Astrocyte of the cerebellum (primary cell): ENCODE measurements around the gene CCK.

Experiments used
- DNase-seq: peaks from one replicate; pipeline ENCODE4 v3.0.0-alpha.2; 2011; ENCODE audit warnings: low read depth
- H3K4me3 ChIP-seq: 2 replicates; pipeline ENCODE4 v1.5.1; 2011; ENCODE audit warnings: mild to moderate bottlenecking, low read depth, low read length, moderate library complexity
- in situ Hi-C: cut with HindIII; loops from 2 replicates; pipeline ENCODE4 v1.10.0; 2017; ENCODE audit warnings: low sequenced_read_pairs
- TF ChIP-seq, protein P1 (sequence below): IDR thresholded peaks from 2 replicates; pipeline ENCODE4 v1.5.1; 2012; ENCODE audit warnings: low read length, low read depth, moderate library complexity, mild to moderate bottlenecking; ENCODE audit errors: missing control alignments

CCK gene, protein sequence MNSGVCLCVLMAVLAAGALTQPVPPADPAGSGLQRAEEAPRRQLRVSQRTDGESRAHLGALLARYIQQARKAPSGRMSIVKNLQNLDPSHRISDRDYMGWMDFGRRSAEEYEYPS

DNA sequence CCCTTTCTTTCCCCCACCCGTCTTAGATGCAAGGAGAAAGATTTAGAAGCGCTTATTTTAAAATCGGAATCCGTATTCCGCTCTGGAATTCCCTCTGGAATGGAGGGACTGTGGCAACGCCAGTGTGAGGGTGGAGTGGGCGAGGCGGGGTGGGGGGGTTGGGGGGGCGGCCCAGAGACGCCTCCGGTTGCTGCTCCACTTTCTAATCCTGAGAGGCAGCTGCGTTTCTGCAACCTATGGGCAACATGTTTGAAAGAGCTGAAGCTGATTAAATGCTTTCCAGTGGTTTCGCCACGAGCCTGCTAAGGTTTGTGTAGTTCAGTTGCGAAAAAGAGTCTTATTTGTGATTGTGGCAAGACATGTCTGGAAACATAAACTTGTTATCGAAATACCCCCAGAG lies at the start of gene CCK:
Gene CCK (minus strand): TSS at position 101 of the 400 bp plus-strand sequence. CDS start 2,555 bp downstream, outside the sequence.
- H3K4me3 ChIP-seq: no peak within 1 kb of the TSS
- in situ Hi-C loops: loop anchor here (25.0 kb wide), 1 partner anchor 171 kb away; no protein-coding TSS in a partner anchor
- DNase-seq: no peak
- TF ChIP-seq, protein P1, sequence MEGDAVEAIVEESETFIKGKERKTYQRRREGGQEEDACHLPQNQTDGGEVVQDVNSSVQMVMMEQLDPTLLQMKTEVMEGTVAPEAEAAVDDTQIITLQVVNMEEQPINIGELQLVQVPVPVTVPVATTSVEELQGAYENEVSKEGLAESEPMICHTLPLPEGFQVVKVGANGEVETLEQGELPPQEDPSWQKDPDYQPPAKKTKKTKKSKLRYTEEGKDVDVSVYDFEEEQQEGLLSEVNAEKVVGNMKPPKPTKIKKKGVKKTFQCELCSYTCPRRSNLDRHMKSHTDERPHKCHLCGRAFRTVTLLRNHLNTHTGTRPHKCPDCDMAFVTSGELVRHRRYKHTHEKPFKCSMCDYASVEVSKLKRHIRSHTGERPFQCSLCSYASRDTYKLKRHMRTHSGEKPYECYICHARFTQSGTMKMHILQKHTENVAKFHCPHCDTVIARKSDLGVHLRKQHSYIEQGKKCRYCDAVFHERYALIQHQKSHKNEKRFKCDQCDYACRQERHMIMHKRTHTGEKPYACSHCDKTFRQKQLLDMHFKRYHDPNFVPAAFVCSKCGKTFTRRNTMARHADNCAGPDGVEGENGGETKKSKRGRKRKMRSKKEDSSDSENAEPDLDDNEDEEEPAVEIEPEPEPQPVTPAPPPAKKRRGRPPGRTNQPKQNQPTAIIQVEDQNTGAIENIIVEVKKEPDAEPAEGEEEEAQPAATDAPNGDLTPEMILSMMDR: no peak

DNA sequence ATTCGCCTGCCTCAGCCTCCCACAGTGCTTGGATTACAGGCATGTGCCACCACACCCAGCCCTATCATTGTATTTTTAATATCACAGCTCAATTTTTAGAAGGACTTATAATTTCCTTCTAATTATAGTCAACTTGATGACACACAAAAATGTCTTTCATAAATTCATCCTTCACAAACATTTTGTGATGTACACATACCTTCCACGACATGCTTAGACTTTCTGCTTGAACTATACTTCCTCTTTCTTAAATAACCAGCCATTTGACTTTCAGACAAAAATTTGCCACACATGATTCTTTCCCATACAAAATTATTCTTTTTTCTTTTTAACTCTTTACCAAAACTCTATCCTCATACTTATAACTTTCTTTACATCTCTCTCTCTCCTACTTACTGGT lies 48.4 kb upstream of the CCK start:
- no peak overlapping the region for H3K4me3 ChIP-seq
- TF ChIP-seq, protein P1: no peak
- in situ Hi-C loops: no loop called here
- DNase-seq: no peak

DNA sequence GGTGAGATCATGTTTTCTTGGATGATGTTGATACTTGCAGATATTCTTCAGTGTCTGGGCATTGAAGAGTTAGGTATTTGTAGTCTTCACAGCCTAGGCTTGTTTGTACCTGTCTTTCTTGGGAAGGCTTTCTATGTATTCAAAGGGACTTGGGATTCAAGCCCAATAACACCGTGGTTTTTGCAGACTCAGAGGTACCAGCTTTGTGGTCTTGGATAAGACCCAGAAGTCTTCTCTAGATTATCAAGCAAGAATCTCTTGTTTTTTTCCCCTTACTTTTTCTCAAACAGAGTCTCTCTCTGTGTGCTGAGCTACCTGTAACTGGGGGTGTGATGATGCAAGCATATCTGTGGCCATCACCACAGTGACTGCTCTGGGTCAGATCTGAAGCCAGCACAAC lies 42.7 kb upstream of the CCK start:
- in situ Hi-C loops: no loop called here
- DNase-seq: no peak
- TF ChIP-seq, protein P1: no peak
- H3K4me3 ChIP-seq: no peak overlapping the region

DNA sequence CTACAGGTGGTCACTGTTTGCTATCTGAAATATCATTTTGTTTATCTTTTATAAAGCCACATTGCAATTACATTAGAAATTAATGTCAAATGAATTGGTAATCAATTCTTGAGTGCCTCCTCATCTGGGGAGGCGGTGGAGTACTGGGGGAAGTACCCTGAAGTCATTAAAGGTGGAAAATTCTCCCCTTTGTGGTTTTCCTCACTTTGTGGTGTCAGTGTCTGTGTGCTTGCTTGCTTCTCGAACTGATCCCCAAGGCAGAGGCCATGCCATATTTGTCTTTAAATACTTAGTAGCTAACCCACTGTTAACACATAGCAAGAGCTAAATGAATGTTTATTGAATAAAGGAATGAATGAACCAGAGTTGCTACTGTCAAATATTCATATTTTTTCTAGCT lies 40.5 kb upstream of the CCK start:
- H3K4me3 ChIP-seq: no peak overlapping the region
- TF ChIP-seq, protein P1: no peak
- no peak for DNase-seq
- in situ Hi-C loops: no loop called here

DNA sequence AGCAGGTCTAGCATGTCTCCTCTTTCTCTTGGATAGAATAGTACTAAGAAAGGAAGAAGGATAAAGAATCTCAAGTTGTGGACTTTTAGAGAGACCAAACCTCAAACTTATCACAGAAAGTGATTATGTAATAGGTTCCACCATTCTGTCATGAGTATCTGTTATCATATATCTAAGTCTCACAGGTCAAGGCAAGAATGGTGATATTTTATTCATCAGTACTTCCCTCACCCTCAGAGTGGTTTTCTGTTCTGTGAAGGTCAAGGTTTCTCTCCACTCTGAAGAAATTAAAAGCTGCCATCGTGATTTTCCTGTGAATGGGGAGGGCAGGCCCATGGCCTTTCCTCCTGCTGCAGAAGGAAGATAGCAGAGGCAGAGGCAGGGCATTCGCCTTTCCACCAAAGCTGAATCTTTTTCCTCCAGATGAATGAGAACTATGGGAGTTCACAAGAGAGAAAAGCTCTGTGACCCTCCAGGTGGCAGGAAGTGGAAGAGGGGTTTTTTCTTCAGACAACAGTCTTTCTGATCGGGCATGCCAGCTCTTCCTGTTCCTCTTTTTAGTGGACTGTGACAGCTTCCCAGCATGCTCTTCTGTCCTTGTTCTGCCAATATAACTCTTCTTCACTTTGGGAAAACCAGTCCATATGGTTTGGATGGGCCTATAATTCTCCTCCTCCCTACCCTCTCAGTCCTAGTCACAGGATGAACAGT lies 37.1 kb upstream of the CCK start:
- H3K4me3 ChIP-seq: no peak overlapping the region
- DNase-seq: no peak
- in situ Hi-C loops: no loop called here
- TF ChIP-seq, protein P1: no peak

DNA sequence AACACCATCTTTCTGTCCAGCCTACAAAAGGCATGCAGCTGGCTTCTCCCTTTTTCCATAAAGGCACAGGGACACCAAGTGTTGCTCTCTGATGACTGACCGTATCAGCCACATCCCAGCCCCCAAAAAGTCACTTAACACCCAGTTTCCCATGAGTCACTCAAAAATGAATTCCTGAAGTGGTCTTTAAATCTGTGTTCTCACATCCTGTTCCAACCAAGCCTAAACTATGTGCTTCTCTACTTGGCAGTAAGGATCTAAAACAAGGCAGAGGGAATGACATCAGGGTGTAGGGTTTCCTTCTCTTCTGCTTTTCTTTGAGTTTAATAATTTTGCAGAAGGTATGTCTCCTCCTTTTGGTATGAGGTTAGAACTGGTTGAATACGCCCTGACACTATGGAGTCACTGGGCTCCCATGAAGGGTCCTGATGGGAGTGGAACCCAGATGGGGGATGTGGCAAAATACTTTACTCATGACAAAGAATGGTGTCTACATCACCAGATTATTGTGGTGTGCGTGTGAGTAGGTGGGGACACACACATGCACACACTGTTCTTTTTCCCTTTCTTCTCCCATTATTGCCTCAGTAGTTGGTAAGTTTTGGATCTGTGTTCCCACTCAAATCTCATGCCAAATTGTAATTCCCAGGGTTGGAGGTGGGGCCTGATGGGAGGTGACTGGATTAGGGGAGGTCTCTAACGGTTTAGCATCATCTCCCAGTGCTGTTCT lies 35.6 kb upstream of the CCK start:
- in situ Hi-C loops: no loop called here

More for the DNA sequence above, 35.6 kb upstream of the CCK start:
- TF ChIP-seq, protein P1: no peak
- no peak for DNase-seq
- no peak overlapping the region for H3K4me3 ChIP-seq
